ENCODE measurements around the gene LY6G5B.
"Not testable (repeated sequence)": the region's sequence is repeated elsewhere in the genome, so short reads cannot be mapped to it uniquely, and the experiment has no call there.

The LY6G5B gene

DNA sequence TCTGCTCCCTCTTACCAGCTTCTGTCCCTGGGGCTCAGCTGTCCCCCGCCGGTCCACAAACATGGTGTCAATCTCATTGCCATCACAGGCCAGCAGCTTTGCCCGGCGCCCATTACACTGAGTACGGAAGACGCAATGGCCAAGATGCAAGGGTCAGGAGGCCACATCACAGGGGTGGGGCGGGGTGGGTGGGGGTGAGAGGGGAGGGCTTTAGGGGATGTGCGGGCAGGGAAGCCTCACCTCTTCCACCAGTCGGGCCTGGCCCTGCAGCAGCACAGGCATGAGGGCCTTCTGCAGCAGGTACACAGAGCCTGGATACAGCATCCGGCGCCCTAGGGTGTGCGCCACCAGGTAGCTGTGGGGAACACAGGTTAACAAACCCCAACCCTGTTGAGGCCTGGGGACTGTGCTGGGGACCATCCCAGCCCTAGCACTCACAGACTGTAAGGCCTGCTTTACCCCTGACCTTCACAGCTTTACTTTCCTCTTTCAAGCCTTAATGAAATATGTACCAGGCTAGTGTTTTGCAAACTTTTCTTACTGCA, 21.9 kb downstream of the LY6G5B start:
- DNase-seq = no peak

- no peak for DNase-seq
Observed at GRCh38 chr6:31692353-31692752, 22.6 kb downstream of the LY6G5B start.

DNA sequence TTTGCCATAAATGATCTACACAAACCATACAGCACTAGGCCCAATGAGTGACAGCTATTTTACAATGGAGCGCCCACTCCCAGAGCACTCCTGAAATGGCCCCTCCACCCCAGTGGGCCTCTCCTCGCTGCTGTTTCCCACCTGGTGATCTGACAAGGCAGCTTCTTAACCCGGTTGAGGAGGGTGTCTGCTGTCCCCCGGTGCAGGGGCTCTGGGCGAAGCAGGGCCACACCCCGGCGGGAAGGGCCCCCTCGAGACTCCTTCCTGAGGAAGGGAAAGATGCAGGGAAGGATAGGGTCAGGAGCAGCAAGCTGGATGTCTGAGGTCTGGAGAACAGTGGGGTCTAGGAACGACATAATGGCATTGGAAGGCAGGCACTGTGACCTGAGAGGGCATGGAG, 23.1 kb downstream of the LY6G5B start:
- DNase-seq = no peak

DNA sequence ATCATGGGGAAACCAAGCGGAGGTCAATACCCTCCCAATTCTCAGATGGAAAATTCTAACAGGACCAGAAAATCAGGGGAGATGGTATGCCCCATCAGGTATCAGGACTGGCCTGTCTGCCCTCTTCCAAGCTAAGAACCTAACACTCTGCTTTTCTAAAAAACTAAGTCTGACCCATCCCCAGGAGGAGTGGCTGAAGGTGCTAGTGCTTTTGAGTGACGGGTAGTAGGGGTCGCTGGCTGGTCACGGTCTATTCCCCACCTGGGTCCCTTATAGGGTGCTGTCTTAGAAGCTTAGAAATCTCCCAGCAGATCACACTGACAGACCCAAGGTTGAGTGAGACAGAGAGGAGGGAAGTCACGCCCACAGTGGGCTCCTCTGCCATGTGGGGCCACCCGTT, 23.8 kb downstream of the LY6G5B start:
- DNase-seq = no peak

- DNase-seq = no peak
Observed at GRCh38 chr6:31697555-31697954, 27.8 kb downstream of the LY6G5B start.

DNA sequence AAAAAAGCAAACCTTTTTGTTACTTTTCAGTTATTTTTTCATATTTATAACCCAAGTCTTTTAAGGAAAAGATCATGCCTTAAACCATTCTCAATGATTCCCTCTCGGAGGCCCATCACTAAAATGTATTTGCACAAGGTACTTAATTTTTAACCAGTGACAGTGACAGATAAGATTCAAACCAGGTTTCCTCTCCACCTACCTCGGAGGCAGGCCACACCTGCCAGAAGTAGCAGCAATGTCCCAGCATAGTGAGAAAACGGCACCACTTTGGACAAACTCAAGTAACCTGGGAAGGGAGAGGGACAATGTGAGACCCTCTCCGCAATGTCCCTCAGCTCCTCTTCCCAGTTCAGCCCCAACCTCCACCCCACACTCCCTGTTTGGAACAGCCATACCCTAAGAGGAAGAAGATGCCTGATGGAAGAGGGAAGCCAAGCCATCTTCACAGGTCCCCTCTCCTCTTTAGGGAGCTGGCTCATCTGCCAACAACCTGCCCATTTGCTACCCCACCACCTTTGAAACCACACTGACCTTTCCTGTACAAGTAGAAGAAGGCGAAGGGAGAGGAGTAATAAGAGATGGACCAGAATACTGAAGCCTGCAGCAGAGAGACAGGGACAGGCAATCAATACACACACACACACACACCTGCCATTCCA, 31.1 kb downstream of the LY6G5B start:
- no peak for DNase-seq

- peak in 1 of 2 experiments; percentile 24 for DNase-seq
Observed at GRCh38 chr6:31701666-31702404, 32.1 kb downstream of the LY6G5B start.

GRCh38 chr6:31702405-31702818, 32.6 kb downstream of the LY6G5B start:
- no peak for DNase-seq

- peak; percentile 98 to 99 for DNase-seq
Observed at GRCh38 chr6:31702819-31703716, 33.3 kb downstream of the LY6G5B start, which contains the start of gene ABHD16A. ABHD16A (minus strand) TSS chr6:31703324; CDS start chr6:31703281, 43 bp downstream.

GRCh38 chr6:31705931-31706330, 36.2 kb downstream of the LY6G5B start:
- no peak for DNase-seq

DNA sequence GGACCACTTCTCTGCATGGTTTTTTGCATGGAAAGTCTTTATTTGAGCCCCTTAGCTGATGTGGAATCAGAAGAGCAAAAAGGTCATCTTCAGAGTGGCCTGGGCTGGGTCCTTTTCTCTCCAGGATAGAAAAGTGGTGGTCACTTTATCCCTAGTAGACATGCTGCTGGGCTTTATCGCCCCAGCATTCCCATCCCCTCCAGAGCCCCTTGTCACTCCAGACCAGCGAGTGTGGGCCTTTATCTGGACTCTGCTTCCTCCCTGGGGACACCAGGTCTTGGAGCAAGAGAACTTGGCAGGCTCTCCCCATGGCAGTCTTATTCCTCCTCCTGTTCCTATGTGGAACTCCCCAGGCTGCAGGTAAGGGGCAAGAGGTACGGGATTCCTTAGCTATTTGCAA, 36.8 kb downstream of the LY6G5B start, which contains the start of gene LY6G6F:
LY6G6F (plus strand) TSS at position 268 of the 400 bp plus-strand sequence; CDS start at position 309, 41 bp downstream.
- no peak for DNase-seq

DNA sequence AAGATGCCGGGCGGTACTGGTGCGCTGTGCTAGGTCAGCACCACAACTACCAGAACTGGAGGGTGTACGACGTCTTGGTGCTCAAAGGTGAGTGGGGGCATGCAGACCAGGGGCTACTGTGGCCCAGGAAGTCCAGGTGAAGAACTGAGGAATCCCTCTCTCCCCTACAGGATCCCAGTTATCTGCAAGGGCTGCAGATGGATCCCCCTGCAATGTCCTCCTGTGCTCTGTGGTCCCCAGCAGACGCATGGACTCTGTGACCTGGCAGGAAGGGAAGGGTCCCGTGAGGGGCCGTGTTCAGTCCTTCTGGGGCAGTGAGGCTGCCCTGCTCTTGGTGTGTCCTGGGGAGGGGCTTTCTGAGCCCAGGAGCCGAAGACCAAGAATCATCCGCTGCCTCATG, 37.9 kb downstream of the LY6G5B start:
- DNase-seq = no peak

DNA sequence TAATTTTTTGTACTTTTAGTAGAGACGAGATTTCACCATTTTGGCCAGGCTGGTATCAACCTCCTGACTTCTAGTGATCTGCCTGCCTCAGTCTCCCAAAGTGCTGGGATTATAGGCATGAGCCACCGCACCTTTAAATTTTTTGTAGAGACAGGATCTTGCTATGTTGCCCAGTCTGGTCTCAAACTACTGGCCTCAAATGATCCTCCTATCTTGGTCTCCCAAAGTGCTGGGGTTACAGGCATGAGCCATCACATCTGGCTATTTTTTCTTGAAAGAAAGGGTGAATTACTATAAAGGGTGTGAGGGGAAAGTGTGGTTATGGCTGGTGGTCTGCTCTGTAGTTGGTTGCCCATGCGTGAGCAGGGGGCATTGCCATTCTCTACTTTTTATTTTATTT, 38.4 kb downstream of the LY6G5B start:
- DNase-seq = no peak

- not testable (repeated sequence) for DNase-seq
Observed at GRCh38 chr6:31709157-31709556, 39.4 kb downstream of the LY6G5B start.

GRCh38 chr6:31710523-31711219, 40.9 kb downstream of the LY6G5B start:
- no peak for DNase-seq

DNA sequence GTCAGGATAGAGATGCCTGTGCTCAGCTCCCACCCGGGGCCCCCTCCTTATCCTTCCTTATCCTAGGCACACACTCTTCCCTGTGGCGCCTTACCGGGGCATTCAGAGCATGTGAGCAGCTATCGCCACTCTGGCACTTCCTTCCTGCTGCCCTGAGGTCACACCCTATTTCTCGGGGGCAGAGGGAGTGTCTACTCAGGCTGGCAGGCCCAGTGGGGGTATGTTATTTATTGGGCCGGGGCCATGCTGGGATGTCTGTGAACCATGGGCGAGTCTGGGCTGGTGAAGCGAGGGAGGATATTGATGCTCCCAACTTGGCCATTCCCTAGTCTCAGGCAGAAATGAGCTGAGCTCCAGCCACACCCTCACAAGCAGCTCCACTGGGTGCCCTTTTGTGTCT, 41.5 kb downstream of the LY6G5B start:
- DNase-seq = no peak

GRCh38 chr6:31712296-31712695, 42.5 kb downstream of the LY6G5B start:
- no peak for DNase-seq

- DNase-seq = no peak
Observed at GRCh38 chr6:31713465-31713864, 43.7 kb downstream of the LY6G5B start.

DNA sequence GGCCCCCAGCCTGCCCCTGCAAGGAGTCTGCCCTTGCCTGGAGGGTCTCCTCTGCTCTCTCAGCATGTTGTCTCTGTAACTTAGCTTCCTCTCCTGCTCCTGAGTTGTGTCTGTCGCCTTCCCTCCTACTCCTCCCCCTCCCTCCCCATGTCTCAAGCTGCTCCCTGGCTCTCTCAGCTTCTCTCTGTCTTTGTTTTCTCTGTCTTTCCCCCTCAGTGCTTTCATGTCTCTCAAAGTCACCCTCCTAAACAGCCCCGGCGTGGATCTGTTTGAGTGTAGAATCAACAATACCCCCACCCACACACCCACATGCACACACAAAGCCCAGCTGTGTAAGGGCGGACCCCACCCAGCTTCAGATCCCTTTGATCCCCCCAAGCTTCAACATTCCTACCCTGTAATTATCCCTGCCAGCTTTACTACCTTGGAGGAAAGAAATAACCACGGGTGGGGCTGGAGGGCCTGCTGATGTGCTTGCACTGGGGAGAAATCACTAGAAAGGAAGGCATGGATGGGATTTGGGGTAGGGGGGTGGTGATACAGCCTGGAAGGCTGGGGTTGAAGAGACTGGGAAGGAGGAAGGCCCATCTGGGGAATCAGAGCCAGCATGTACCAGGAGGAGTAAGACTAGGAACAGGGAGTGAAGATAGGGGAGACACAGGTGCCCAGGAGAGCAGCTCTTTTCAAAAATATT, 44.4 kb downstream of the LY6G5B start:
- no peak for DNase-seq

- DNase-seq = no peak
Observed at GRCh38 chr6:31715022-31715958, 45.5 kb downstream of the LY6G5B start, which contains the start of gene LY6G6D. LY6G6D (plus strand) TSS chr6:31715348; CDS start chr6:31715356, 8 bp downstream.
